ENCODE measurements around the gene NPTN.

GRCh38 chr15:73608941-73609340 is 24.2 kb downstream of the NPTN start:
- TF ChIP-seq CTCF (IDR thresholded peaks at IDR 0.05; ENCODE audit: insufficient read depth, low read length, poor library complexity, severe bottlenecking) (no peak), EZH2phosphoT487 (conservative IDR thresholded peaks at IDR 0.05; ENCODE audit: low read length) (no peak)

All from SU-DHL-6 (cell line).